ENCODE measurements around the gene HOXB2.

The HOXB2 gene

DNA sequence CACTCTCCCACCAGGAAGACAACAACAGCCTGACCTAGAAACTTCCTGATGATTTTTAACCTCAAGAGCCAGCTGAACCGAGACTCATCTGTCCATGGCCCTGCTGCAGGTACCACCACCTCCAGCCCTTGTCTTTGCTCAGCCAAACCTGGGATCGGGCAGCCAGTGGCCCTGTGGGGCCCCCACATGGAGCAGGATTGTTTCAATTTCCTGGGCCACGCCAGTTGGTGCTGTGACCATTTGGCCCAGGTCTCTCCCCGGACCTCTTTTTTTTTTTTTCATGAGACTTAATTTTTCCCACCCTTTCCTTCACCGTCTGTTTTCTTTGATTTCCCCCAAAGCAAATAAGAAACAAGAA is 8.3 kb upstream of the HOXB2 start:
- no peak for DNase-seq (ENCODE audit: low spot score)

DNA sequence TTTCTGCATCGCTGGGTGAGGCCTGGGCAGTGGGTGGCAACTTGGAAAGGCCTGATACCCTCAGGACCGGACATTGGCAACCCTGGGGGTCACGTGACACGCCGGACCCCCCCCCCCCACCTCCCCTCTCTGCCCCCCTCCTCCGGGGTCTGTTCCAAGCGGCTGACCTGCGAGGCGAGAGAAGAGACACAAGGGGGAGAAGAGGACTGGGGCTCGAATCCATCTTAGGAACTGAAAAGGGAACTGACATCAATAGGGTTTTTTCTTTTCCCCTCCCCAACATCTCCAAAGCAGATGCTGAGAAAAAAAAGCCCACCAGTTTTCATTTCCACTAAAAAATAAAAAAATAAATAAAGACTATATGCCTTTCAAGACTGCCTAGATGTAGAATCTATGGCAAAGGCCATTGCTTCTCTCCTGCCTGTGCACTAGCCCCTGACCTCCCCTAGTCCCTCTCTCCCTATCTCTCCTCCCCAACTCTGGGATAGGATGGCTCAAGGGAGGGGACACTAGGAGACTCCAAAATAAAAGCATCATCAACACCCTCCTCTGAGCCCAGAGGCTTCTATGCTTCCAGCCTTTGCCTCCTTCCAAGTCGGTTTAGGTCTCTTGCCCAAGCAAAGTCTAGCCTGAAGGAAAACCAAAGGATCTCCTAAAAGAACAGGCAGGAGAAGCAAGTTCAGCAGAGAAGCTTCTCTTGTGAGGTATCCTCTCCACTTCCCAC is 7.7 kb upstream of the HOXB2 start:
- no peak for DNase-seq (ENCODE audit: low spot score)
- no peak for FAIRE-seq

More for the DNA sequence above, 8.3 kb upstream of the HOXB2 start:
- FAIRE-seq = no peak

DNA sequence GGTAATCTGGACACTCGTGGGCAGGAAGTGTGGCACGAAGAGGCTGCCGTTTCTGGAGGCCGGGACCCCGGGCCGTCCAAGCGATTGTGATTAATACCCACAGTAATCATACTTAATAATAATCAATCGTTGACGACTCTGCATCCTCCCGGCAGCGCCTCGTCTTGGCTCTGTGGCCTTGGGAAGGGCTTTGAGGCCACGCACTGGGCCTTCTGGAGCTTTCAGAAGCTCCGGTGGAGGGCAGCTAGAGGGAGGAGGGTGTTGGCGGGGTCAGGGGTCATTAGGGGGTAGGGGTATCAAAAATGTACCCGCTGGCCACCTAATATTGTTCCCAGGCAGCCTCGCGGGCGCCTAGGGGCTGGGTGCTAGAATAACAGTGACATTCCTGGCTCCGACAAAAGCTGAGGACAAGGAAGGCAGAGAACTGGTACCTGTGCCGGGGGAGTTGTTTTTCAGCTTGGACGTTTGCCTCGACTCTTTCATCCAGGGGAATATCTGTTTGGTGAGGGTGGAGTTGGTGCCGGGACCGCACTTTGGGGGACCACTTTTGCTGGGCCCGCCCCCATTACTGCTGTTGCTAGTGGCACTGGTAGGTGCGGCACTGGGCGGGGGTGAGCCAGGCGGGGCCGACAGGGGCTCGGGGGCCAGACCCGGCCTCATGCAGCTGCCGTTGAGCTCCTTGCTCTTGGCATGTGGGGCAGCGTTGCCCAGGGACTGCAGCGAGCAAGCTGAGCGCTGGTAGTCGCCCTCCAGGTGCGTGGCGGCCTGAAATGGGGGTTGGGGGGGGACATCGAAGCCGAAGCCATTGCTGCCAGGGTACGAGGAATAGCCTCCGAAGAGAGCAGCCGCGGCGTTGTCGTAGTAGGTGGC is 6.9 kb upstream of the HOXB2 start:
- FAIRE-seq (no peak), DNase-seq (ENCODE audit: low spot score) (no peak)

DNA sequence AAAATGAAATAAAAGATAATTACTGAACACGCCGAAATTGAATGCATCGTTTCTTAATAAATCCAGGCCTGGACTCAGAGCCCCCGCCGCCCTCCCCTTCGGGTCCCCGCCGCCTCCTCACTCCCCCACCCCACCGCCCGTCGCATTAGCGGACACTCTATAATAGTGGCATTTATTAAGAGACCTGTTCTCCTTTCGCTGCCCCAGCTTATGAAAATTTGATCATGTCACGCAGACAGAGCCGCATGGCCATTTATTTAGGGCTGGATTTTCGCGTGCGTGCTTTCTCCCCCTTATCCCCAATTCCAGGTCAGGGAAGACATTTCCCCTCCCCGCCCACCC is 6.3 kb upstream of the HOXB2 start:
- FAIRE-seq (no peak), DNase-seq (ENCODE audit: low spot score) (no peak)

DNA sequence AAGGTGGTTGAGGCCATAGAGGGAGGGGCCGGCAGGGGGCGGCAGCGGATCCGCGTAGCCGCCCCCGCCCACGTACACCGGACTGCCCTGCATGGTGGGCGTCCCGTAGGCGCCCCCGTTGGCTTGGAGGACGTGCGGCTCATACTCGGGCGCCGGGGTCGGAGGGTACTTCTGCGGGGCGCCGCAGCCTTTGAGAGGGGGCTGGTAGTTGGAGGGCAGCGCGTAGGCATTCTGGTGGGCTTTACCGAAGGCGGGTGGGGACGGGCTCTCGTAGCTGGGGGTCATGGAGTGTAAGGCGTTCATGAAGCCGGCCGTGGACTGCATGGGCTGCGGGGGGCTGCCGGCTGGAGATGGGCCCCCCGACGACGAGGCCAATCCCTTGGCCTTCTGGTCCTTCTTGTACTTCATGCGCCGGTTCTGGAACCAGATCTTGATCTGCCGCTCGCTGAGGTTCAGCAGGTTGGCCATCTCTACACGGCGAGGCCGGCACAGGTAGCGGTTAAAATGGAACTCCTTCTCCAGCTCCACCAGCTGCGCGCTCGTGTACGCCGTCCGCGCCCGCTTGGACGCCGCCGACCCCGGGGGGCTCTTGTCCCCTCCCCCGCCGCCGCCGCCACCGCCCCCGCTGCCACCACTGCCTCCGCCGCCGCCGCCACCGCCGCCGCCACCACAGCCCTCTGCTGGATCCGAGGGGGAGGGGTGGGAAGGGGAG is 5.7 kb upstream of the HOXB2 start:
- no peak for DNase-seq (ENCODE audit: low spot score)
- no peak for FAIRE-seq

DNA sequence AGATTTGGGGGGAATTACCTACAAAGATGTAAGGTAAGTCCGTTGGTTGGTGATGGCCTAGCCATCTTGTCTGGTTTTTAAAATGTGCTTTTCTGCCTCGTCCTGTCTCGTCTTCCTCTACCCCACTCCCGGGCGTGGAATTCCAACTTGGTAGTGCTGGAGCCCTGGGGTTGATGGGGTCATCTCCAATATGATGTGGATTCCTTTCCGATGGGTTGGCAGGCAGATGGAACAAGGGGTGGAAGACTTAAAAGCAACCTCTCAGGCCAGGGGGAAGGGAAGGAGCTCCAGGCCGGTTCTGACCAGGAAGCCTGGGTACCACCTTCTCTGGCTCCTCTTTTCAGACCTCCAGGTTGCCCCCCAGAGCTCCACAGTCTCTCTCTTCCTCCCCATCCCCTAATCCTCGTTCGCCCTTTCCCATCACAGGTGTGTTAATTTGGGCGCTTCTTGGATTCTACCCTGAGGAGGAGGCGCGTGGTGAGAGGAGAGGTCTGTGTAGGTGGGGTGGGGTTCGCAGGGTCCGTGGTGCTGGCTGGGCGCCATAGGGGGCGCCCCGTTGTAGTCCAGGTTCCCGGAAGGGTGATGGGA is 5.1 kb upstream of the HOXB2 start:
- FAIRE-seq (no peak), DNase-seq (ENCODE audit: low spot score) (no peak)

DNA sequence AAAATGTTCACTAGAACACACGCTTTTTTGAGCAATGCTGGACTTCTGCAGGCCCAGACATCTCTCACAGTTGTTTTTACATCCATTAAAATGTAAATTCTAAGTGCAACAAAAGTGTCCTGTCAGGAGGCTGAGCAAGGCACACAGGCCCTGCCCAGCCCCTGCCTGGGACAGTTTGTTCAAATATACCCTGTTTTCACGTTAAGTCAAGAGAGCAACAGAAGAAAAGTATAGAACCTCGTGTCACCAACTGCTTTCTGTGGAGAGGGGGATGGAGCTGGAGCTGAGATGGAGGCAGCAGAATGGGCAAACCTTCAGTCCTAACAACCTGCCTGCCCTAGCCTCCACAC is 4.3 kb upstream of the HOXB2 start:
- FAIRE-seq (no peak), DNase-seq (ENCODE audit: low spot score) (no peak)

DNA sequence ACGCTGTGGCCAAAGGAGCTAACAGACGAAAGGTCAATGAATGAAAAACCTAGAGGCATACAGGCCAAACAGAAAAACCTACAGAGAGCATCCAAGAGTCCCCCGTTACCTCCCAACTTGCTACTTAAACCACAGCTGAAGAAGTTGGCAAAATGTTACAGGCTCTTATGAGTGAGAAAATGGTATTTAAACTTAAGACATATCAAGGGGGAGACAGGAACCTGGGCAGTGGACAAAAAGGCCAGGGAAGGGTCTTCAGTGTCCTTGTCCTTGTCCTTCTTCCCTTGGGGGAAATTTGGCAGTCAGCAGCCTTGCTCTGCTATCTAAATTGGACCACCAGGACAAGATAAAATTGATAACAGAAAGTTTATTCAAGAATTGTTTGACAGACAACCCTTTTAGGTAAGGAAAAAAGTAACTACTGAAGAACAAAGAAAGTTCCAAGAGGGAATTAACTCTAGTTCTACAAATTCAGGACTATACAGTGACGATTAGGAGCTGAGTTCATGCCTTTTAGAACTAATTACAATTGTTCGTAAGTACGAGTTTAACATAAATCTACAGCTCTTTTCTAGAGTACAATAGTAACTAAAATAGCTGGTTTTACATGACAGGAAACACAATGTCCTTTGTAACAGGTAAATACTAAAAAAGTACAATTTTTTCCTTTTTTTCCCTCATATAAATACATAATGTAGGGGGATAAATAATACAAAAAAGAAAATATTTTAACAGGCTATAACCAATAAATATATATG is 3.8 kb upstream of the HOXB2 start:
- DNase-seq (ENCODE audit: low spot score) (no peak), FAIRE-seq (no peak)

DNA sequence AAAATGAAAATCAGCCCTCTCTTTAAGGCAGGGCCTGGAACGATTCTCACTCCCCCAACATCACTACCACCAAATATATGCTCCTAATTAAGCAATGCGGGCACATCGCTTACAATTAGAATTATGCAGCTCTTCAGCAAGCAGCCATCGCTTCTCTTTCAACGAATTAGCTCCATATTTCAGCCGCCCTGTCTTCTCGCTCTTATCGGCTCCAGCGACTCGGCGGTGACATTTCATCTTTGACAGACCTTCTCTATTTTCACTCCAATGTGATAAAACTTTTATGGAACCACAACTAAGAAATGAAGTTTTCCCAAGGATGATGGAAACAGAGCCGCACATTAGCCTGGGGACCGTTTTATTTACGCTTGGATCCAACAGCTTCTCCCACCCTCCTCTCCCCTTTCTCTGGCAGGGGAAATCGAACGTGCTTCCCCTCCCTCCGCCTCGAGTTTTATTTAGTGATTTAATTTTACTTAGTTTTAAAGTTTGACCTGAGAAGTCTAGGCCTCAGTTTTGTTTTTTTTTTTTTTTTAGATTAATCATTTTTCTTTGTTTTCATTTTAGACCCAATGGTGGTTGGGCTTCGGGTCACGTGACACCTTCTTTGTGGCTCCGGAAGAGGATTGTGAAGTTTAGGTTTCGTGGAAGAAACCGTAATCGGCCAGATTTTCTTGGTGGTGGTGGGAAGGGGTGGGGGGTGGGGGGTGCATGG is 3.1 kb upstream of the HOXB2 start:
- FAIRE-seq (no peak), DNase-seq (ENCODE audit: low spot score) (no peak)

DNA sequence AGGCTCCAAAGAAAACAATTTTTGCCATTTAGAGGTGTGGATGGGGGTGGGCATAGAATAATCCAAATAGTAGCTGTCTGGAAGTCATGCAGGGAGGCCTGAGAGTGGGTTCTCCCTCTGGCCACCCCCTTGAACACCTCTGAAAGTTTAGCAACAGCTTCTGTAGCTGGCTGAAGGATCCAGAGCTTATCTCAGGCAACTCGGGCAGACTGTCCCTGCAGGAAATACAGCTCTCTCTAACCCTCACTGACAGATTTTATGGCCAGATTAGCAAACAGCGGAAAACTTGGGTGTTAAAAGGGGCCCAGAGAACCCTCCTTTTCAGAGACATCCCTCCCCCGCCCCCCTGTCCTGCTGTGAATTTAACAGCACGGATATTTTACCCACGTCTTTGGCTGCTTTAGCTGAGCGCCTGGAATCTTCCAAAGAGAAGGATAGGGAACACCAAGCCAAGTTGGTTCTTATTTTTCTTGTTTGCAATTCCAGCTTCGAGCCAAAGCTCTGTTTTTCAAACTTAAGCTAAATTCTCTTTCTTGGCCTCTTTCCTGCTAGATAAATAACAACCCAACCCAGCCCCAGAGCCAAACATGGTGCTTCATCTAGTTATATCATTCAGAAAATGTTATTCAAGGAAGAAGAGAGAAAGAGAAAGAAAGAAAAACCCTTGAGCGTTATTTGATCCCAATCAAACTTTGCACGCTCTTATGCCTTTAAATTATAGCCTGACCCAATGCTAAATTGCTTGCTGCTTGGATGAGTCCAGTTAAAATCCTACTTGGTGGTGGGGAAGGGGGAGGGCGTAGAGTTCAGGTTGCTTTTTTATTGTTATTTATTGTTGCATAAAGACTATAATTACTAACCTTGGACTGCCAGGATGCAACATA is 2.3 kb upstream of the HOXB2 start:
- FAIRE-seq = no peak
- no peak for DNase-seq (ENCODE audit: low spot score)

DNA sequence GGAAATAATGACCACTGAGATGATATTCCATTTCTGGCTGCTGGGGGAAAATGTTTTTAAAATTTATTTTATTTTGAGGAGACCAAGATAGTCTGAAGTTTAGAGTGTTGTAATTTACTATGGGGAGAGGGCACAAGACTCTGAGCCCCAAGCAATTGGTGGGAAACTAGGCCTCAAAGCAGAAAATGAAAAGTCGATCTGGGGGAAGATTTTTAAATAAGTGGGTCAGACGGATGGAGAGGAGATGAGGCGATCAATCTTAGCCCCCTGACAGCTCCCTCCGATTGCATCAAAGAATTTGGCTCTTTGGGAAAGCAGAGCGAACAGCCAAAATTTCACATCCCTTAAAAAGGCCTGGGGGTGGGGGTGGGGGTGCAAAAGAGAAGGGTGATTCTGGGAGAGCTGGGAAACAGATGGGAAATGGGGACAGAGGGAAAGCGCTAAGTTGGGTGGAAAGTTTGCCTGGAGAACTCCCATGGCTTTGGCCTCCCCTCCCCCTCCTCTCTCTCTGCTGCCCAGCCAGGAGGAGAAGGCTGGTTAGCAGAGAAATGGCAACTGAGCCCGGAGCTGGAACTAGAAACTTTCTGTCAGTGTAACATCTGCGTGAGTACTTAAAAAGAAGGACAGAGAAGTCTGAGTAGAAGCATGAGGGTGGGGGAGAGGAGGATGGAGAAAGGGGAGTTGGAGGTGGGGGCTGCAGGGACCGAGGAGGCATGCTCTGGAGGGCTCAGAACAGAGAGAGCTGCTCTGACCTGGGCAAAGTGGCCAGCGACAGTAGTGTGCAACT is 1.4 kb upstream of the HOXB2 start:
- FAIRE-seq (no peak), DNase-seq (ENCODE audit: low spot score) (no peak)

DNA sequence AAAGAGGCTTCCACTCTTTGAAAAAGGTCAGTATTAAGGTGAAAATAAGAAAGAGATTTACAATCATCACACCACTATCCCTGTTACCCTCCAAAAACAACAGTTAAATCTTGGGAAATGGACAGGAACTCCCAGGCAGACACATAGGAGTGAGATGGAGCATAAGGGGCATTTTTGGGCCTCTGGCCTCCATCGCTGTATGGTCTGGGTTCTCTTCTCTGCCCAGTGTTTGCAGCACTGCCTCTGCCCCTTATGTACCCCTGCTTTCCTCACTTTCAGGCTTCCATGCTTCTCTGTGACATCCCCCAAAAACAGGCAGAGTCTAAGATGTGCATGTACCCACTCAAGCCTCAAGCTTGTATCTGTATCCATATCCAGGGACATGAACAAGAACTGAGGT is 630 bp upstream of the HOXB2 start:
- FAIRE-seq = no peak
- no peak for DNase-seq (ENCODE audit: low spot score)

DNA sequence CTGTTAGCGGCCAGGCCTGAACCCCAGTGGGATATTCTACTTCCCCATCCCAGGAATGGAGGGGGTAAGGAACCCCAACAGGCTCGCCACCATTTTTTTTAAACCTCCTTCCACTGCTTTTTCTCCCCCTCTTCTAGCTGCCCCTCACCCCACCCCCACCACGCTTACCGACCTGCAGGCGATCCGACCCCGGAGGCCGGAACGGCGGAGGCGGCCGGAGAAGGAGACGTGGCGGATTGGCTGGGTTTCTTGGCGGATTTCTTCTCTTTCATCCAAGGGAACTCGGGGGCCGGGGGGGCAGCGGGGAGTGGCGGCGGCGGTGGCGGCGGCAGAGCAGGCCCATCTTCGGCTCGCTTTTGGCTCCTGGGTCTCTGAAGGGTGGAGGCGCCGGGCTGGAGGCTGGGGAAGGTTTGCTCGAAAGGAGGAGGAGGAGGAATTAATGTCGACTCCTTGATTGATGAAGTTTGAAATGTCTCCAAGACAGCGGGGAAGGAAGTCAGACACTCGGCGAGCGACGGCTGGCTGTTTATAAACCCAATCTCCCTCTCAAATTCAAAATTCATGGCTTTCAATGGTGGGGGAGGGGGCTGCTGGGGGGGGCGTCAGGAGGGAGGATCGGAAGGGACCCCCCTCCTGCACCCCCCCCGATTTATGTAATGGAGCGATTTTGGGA is 424 bp downstream of the HOXB2 start:
- FAIRE-seq (no peak), DNase-seq (ENCODE audit: low spot score) (peak; percentile 44)

DNA sequence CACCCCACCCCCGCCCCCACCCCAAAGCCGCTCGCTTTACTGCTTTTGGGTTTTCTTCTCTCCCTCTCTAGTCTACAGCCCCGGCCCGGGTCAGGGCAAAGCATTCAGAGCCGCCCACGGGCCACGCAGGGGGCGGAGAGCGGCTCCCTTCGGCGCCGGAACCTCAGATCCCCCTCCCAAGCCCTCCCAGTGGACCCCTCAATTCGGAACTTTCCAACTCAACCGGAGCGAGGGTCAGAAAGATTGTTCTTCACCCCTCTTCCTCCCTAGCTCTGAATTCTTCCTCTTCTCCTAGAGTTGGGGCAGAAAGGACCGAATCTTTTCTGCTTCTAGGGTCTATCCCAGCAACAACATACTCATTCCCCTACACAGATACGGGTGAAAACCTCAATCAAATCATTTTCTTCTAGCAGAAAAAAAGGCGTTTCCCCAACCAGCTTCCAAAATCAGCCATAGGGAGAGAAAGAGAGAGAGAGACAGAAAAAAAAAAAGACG is 1.0 kb downstream of the HOXB2 start:
- FAIRE-seq (no peak), DNase-seq (ENCODE audit: low spot score) (peak; percentile 16)

DNA sequence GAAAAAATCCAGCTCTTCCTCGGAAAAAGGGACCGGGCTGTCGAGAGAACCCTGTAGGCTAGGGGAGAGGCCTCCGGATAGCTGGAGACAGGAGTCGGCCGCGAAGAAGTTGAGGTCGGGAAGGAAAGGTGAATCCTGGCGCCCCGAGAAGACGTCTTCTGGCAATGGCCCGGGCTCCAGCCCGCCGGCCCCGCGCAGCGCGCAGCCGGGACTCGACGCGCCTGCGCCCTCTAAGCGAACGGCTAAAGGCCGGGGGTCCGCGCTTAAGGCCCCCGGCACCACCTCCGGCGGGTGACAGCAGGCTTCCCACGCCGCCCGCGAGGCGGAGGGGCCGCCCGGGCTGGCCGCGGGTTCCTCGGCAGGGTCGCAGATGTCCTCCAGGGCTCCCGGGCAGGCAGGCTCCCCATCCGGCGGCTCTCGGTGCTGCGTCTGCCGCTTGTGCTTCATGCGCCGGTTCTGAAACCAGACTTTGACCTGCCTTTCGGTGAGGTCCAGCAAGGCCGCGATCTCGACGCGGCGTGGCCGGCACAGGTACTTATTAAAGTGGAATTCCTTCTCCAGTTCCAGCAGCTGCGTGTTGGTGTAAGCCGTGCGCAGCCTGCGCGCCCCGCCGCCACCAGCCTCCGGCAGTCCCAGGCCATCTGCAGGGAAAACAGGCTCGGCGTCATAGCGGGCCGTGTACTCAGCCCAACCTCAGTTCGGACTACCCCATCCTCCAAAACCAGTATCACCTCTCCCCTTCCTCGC is 1.6 kb downstream of the HOXB2 start:
- FAIRE-seq (no peak), DNase-seq (ENCODE audit: low spot score) (peak; percentile 44)

DNA sequence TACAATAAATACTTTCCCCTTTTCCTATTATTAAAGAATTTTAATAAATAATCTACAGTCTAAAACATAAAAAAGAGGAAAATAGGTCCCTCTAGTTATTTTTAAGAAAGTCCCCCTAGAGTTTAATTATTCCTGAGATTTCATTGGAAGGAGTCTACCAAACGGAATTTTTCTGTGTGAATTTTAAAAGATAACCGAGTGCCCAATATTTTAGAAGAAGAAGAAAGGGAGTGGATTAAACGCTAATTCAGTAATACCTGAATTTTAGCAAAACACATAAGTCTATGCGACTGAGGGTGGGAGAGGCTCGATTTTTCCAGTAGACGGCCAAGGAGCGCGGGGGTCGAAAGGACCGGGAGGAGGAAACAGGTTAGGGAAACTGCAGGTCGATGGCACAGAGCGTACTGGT is 2.2 kb downstream of the HOXB2 start:
- FAIRE-seq (peak; percentile 45), DNase-seq (ENCODE audit: low spot score) (peak; percentile 27)

DNA sequence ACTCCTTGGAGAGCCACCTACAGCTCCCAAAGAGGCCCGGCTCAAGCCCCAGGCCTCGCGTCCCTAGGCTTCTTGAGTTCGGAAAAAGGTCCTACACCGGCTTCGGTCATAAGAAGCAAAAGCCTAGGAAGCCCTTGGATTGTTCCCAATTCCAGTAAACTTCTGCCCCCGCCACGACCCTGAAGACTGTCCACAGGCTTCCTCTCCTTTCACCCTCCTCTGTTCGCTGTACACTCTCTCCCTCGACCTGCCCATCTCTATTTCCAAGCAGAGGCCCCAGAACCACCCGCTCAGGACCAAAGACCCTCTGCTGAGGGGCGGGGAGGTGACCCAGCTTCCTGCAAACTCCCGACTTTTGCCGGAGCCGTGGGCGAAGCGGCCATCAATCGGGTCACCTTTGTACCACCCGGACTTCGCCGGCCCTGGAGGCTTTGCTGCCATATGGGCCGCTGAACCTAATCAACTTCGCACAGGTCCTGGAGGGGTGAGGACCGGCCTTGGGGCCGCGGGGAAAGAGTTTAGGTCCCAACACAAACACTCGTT is 2.7 kb downstream of the HOXB2 start:
- DNase-seq (ENCODE audit: low spot score) (peak; percentile 20), FAIRE-seq (no peak)
